HG02970 (cell line): Measurements from ENCODE around the gene TMEM238.
"Not testable (repeated sequence)": the region's sequence is repeated elsewhere in the genome, so short reads cannot be mapped to it uniquely, and the experiment has no call there.

Experiments used
- ATAC-seq: cut with Tn5 transposase; IDR thresholded peaks from one replicate; pipeline ENCODE4 v1.9.1; 2021; ENCODE audit warnings: mild to moderate bottlenecking, moderate library complexity, moderate number of reproducible peaks; ENCODE audit not compliant: unreplicated experiment, low FRiP score

Gene TMEM238

DNA sequence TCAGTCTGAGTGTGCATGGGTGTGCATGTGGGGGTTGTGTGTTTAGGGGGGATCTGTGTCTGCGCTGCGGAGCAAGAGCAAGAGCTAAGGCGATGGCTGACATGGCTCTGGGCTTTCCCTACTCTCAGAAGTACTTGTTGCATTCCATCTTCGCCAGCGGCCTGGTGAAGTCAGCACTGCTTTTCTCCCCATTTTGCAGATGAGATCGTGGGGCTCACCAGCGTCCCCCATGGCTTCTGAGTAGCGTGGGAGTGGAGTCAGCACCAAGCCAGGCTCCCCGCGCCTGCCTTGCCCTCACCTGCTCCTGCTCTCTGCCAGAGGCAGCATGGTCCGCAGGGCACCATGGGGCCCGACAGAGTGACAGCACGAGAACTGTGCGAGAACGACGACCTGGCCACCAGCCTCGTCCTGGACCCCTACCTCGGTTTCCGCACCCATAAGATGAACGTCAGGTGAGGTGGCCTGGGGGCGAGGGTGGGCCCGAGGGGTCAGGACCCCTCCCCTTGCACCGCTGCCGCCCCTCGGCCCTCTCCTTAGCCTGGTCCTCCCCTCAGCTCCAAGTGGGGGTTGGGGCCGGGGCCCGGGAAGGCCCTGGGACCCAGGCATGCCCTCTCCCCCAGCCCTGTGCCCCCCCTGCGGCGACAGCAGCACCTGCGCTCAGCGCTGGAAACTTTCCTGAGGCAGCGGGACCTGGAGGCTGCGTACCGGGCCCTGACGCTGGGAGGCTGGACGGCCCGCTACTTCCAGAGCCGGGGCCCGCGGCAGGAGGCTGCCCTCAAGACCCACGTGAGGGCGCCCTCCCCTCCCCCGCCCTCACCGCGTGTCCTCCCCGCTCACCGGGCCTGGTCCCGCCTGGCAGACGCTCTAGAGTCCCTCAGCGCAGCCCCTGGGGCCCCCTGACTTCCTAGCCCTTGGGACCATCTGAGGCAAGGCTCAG lies 42.2 kb downstream of the TMEM238 start:
- no peak for ATAC-seq

DNA sequence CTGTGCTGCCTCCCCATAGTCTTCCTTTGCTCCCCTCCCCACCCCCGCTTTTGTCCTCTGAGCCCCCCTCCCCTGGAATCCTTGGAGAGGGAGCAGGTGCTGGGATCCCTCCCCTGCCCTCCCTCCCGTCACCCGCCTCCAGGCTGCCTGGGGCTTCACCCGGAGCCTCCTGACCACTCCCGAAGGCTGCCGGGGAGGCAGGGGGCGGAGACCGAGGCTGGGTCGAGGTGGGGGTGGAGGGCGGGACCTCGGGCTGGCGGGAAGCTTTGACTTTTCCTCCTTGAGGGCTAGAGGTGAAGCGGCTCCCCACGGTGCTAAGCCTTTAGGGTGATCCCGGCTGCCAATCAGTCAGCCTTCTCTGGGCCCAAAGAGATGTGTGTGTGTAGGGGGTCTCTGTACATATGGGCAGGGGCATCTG lies 42.9 kb downstream of the TMEM238 start:
- ATAC-seq: no peak

GRCh38 chr19:55340784-55341147 lies 43.3 kb downstream of the TMEM238 start:
- no peak for ATAC-seq

DNA sequence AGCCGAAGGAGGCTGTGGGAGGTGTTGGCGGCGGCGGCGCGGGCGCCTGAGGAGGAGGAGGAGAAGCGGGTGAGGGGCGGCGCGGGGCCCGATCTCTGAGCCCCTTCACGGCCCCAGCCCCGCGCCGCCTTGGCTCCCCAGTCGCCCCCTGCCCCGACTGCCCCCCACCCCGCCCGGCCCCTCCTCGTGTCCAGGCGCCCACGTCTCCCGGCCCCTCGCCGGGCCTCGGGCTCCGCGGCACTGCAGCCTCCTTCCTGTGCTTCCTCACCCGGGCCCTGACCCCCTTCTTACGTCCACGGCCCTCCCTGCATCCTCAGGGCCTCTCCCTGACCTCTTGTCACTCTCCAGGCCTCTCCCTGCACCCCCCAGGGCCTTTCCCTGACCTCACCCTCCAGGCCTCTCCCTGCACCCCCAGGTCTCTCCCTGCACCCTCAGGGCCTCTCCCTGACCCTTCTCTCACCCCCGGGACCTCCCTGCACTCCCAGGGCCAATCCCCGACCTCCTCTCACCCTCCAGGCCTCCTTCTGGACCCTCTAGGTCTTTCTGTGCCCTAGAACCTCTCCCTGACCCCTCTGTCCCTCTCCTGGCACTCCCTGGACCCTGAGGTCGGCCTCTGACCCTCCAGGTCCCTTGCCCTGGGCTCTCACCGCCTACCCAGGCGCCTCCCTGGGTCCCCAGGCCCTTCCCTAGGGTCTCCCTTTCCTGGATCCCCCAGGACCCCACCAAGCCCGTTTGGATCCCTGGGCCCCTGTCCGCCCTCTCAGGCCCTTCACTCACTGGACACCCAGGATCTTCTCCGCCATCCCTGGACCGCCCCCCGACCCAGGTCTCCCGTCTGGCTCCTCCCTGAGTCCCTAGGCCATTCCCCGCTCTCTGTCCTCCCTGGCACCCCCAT lies 44.0 kb downstream of the TMEM238 start:
- no peak for ATAC-seq

- ATAC-seq: peak; percentile 88
Observed at GRCh38 chr19:55339105-55339888, 44.8 kb downstream of the TMEM238 start, which contains the start of gene KMT5C. Gene KMT5C (plus strand): TSS chr19:55339876. CDS start chr19:55341937, 2,061 bp downstream.

DNA sequence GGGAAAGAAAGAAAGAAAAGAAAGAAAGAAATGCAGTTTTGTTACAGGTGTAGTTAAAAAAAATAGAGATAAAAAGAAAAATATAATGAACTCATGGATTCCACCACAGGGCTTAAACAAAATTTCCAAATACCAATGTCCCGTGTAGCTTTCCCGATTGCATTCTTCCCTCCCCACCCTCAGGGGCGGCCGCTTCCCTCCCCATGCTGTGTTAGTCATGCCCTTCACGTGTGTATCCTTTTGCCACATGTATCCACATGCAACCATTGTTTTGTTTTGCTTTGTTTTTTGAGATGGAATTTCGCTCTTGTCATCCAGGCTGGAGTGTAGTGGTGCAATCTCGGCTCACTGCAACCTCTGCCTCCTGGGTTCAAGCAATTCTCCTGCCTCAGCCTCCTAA lies 48.0 kb downstream of the TMEM238 start:
- ATAC-seq: no peak

DNA sequence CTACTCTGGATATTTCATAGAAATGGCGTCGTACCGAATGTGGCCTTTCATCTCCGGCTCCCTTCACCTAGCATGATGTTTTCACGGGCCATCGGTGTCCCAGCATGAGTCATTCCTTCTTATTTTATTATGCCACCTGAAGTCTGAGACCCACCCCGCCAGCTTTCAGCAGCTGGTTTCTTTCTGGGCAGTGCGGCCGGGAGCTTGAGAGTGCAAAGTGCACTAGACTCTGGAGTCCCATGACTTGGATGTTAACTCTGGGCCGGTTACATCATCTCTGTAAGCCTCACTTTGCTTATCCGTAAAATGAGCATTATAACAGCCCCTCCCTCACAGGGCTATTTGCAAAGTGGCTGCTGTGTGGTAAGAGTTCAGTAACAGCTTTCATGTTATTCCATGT lies 50.2 kb downstream of the TMEM238 start:
- no peak for ATAC-seq

DNA sequence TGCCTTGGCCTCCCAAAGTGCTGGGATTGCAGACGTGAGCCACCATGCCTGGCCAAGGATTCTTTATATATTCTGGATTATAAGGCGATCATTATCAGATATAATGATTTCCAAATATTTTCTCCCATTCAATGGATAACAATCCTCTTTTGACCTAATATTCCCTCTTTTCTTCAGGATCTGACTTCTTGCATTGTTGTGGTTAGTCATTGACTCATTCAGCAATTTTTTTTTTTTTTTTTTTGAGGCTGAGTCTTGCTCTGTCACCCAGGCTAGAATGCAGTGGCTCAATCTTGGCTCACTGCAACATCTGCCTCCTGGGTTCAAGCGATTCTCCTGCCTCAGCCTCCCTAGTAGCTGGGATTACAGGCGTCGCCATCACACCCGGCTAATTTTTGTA lies 54.3 kb downstream of the TMEM238 start:
- not testable (repeated sequence) for ATAC-seq
